Ovary (tissue), 9 donors: ENCODE measurements around the gene NRXN2. TPM values are rescaled to one million over a fixed set of nuclear protein-coding genes. Genes with fewer than 3 reads are reported as not detected.

Source experiments
- DNase-seq, 5 donors: peaks; one replicate each; pipeline ENCODE4 v3.0.0-alpha.2; 2019 to 2020
- H3K27ac ChIP-seq, 2 donors: fragments of 200-600 bp; one replicate each; pipeline versions ENCODE4 v1.5.1 to v1.8.0; 2019 to 2022
- H3K27me3 ChIP-seq: fragments of 200-600 bp; one replicate; pipeline ENCODE4 v1.8.0; 2022
- H3K36me3 ChIP-seq: fragments of 200-600 bp; sonication (generic); one replicate; pipeline ENCODE4 v1.5.1; 2019
- H3K4me1 ChIP-seq: one replicate; pipeline ENCODE4 v1.8.1; 2013; ENCODE audit warnings: mild to moderate bottlenecking, moderate library complexity; ENCODE audit not compliant: insufficient read depth
- H3K4me3 ChIP-seq: fragments of 200-600 bp; sonication (generic); one replicate; pipeline ENCODE4 v1.5.1; 2017
- H3K9me3 ChIP-seq, 2 donors: fragments of 200-600 bp in 1 of 2; sonication (generic) in 1 of 2; one replicate each; pipeline versions ENCODE4 v1.5.1 to v1.8.1; 2013 to 2019; ENCODE audit warnings: mild to moderate bottlenecking in 1 of 2, moderate library complexity in 1 of 2
- EP300 ChIP-seq: sonication (generic); formaldehyde crosslinking; IDR thresholded peaks from one replicate; pipeline ENCODE4 v1.6.1; 2017; ENCODE audit warnings: antibody characterized with exemption
- POLR2A ChIP-seq: fragments of 450-650 bp; IDR thresholded peaks from one replicate; pipeline ENCODE4 v1.6.1; 2017; ENCODE audit warnings: antibody characterized with exemption, mild to moderate bottlenecking, moderate library complexity
- WGBS, 3 donors: extraction: QIAGEN DNeasy Blood & Tissue Kit in 1 of 3; methylation state at CpG; one replicate each; pipeline versions ENCODE4 v1.1.5 to v1.1.7; 2013 to 2017; 5-methylcytosine and 5-hydroxymethylcytosine counted together
- intact Hi-C, 4 donors: fragments of 100-400 bp; cut with DNase I; formaldehyde crosslinking; loops; one replicate each; pipeline versions ENCODE4 v1.11.0 to v1.15.1; 2022 to 2023
- polyA plus RNA-seq, 2 donors: library from polyadenylated mRNA; stranded (reverse); fragments of 200-250 nt in 1 of 2; fragments of 350-450 nt in 1 of 2; fragmentation: Illumina TruSeq in 1 of 2; extraction: RNeasy Lipid Tissue Mini Kit (QIAGEN cat#74804) in 1 of 2; gene quantifications; one replicate each; pipeline ENCODE4 v1.2.3, GENCODE V29; 2013 to 2014
- total RNA-seq, 7 donors: library from RNA; depleted of rRNA in 2 of 7; stranded (reverse); fragments of >200 nt in 2 of 7; fragmentation: NEBNext Ultra II Directional in 3 of 7; extraction: Animal tissue kit (Norgen Biotek cat#: 25700) in 3 of 7; gene quantifications; one replicate each; pipeline versions ENCODE4 v1.1.0 to v1.2.4, GENCODE V29; 2016 to 2023
- TF ChIP-seq, protein P1 (sequence below), 3 donors: fragments of 450-650 bp in 2 of 3; fragments of 200-600 bp in 1 of 3; IDR thresholded peaks; one replicate each; pipeline versions ENCODE4 v1.5.1 to v1.8.0; 2016 to 2022; ENCODE audit warnings: antibody characterized with exemption in 3 of 3, mild to moderate bottlenecking in 1 of 3
- donor health status: DM: no; HTN: no; CAD: no; lungs with moderate emphysema.
- donor health status: DM: no; HTN: no; CAD: no.
- donor health status: Bipolar disorder and iron deficiency.
- donor health status: DM: yes; HTN: yes; CAD: no.
- donor health status: DM: no; HTN: no; CAD: no.
- donor health status: DM: yes; HTN: yes; CAD: no.

The NRXN2 gene
- total and polyA plus RNA-seq, 9 donors, result 6.4 to 64.1 (median 19.7) TPM

DNA sequence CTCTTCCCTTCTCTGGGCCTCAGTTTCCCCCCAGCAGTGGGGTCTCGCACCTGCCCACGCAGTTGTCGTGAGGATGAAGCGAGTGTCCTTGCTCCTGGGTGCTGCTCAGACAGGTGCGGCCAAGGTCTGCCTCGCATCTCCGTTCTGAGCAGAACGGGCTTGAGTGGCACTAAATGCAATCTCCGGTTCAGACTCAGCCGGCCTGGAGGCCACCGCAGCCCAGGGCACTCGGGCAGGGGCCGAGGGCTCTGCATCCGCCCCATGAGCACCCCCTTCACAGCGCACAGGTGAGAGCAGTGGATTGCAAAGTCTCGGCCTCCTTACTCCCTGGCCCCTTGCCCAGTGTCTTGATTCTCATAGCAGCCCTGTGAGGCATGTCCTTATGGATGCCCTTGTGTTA is 162.1 kb downstream of the NRXN2 start:
- 83 to 92% (median 88%) methylated on average over 16 of the region's 16 CpGs for WGBS, 3 donors
- no peak for DNase-seq
- intact Hi-C loops, result no loop called here
- H3K27ac ChIP-seq, result no peak overlapping the region
- no peaks in the 10 kb centered on the region for H3K36me3 ChIP-seq
- no peak overlapping the region for H3K4me3 ChIP-seq
- H3K4me1 ChIP-seq, result no peaks in the 10 kb centered on the region
- TF ChIP-seq EP300 (no peak), POLR2A (no peak)
- TF ChIP-seq, protein P1, sequence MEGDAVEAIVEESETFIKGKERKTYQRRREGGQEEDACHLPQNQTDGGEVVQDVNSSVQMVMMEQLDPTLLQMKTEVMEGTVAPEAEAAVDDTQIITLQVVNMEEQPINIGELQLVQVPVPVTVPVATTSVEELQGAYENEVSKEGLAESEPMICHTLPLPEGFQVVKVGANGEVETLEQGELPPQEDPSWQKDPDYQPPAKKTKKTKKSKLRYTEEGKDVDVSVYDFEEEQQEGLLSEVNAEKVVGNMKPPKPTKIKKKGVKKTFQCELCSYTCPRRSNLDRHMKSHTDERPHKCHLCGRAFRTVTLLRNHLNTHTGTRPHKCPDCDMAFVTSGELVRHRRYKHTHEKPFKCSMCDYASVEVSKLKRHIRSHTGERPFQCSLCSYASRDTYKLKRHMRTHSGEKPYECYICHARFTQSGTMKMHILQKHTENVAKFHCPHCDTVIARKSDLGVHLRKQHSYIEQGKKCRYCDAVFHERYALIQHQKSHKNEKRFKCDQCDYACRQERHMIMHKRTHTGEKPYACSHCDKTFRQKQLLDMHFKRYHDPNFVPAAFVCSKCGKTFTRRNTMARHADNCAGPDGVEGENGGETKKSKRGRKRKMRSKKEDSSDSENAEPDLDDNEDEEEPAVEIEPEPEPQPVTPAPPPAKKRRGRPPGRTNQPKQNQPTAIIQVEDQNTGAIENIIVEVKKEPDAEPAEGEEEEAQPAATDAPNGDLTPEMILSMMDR (IDR thresholded peaks at IDR 0.05), result no peak
- H3K9me3 ChIP-seq, result no peaks in the 10 kb centered on the region
- no peaks in the 10 kb centered on the region for H3K27me3 ChIP-seq

DNA sequence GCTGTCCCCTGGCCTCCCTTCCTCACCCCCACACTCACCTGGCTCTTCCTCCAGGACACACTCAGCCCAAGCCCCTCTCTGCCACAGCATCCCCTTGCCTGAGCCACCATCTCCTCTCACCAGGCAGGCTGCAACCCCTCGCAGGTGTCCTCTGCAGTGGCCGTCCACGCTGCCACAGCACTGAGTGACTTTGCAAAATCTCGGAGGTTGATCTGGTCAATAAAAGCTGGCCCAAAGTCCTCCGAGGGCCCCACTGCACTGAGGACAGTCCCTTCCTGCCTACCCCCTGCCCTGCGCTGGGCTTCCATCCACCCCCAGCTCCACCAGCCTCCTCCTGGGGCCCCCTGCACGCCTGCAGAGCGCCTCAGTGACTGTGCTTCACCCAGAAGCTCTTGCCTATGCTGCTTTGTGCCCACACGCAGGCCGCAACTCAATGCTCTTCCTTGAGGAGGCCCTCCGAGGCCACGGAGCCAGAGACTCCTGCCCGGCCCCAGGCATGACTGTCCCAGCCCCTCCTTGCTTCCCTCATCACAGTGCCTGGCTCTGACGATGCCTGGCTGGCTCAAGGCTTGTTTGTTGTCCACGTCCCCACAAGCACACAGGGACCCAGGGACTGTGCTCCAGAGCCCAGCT is 162.7 kb downstream of the NRXN2 start:
- Histone ChIP-seq H3K27ac (no peak overlapping the region), H3K9me3 (no peaks in the 10 kb centered on the region), H3K4me1 (peaks cover 4% of the 10 kb centered on the region), H3K4me3 (no peak overlapping the region), H3K36me3 (no peaks in the 10 kb centered on the region), H3K27me3 (no peaks in the 10 kb centered on the region)
- no peak for DNase-seq
- TF ChIP-seq, protein P1 (IDR thresholded peaks at IDR 0.05), result no peak
- WGBS, 3 donors, result 81 to 86% (median 82%) methylated on average over 15 of the region's 15 CpGs
- intact Hi-C loops, result no loop called here

DNA sequence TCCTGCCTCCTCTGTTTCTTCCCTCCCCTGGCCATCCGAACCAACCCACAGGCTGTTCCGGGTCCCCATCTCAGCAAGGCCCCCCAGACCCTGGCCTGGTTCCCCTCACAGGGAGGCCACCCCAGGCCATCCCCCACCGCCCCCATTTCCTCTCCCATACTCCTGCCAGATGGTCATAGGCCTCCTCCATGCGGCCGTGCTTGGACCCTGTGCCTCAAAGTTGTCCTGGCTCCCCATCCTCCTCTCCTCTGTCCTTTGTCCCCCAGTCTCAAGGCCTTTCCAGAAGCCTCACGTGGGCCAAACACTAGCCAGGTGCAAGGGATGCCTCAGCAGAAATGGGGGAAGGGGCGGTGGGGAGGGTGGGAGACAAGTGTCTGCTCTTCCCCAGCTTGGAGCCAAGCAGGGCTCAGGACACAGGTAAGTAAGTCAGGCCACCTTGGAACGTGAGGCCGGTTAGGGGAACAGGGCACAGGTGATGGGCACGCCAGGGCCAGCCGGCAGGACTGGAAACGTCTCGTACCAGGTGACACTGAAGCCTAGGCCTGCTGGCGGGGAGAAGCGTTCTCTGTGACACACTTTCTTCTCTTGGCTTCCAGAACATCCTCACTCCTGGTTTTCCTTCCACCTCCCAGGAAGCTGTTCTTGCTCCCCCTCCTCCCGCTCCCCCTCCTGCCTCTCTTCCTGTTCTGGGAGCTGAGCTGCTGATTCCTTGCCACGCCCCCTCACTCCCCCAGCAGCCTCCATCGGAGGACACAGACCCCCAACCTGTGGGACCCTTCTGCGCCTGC is 163.5 kb downstream of the NRXN2 start:
- Histone ChIP-seq H3K36me3 (no peaks in the 10 kb centered on the region), H3K4me3 (no peak overlapping the region), H3K4me1 (peaks cover 10% of the 10 kb centered on the region), H3K9me3 (no peaks in the 10 kb centered on the region), H3K27me3 (no peaks in the 10 kb centered on the region), H3K27ac (no peak overlapping the region)
- intact Hi-C loops, result no loop called here
- WGBS, 3 donors, result 66 to 74% (median 69%) methylated on average over 17 to 19 of the region's 19 CpGs
- no peak for DNase-seq
- TF ChIP-seq EP300, result no peak
- no peak for TF ChIP-seq POLR2A
- TF ChIP-seq, protein P1 (IDR thresholded peaks at IDR 0.05), result no peak

DNA sequence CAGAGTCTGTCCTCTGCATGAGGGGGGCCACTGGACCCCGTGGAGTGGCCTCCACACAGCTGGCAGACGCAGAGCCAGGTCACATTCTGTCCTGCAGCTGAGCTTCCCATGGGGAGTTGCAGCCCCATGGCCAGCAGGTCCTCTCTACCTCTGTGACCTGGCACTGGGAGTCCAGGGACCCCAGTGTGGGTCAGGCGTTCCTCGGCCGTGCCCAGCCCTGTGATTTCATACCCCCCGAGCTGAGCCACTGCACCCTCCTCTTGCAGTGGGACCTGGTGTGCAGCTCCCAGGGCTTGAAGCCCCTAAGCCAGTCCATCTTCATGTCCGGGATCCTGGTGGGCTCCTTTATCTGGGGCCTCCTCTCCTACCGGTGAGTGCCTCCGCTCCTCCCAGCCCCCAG is 164.1 kb downstream of the NRXN2 start:
- no peaks in the 10 kb centered on the region for H3K9me3 ChIP-seq
- 84 to 90% (median 86%) methylated on average over 9 of the region's 9 CpGs for WGBS, 3 donors
- H3K4me1 ChIP-seq, result peaks cover 17% of the 10 kb centered on the region
- no peak for DNase-seq
- no peak for TF ChIP-seq POLR2A
- TF ChIP-seq EP300, result no peak
- TF ChIP-seq, protein P1 (IDR thresholded peaks at IDR 0.05), result no peak
- no peak overlapping the region for H3K27ac ChIP-seq
- intact Hi-C loops, result no loop called here
- no peaks in the 10 kb centered on the region for H3K27me3 ChIP-seq
- H3K4me3 ChIP-seq, result no peak overlapping the region
- no peaks in the 10 kb centered on the region for H3K36me3 ChIP-seq
